Measurements from ENCODE around the gene TOP2A. TPM values are rescaled to one million over a fixed set of nuclear protein-coding genes. Genes with fewer than 3 reads are reported as not detected.
"Not testable (repeated sequence)": the region's sequence is repeated elsewhere in the genome, so short reads cannot be mapped to it uniquely, and the experiment has no call there.

The TOP2A gene
- total and polyA plus RNA-seq, 10 donors, result 5.5 to 37.5 (median 13.5) TPM

GRCh38 chr17:40404003-40404402 lies 13.7 kb downstream of the TOP2A start:
- Histone ChIP-seq H3K9me3 (no peaks in the 10 kb centered on the region), H3K27ac (no peak overlapping the region), H3K27me3 (replicated peaks in 1 of 7) (no peaks in the 10 kb centered on the region), H3K4me1 (peaks cover 0 to 4% (median 2%) of the 10 kb centered on the region in 6 donors), H3K36me3 (peaks cover 0 to 84% (median 0%) of the 10 kb centered on the region in 6 donors), H3K4me3 (no peak overlapping the region)
- 95 to 99% (median 97%) methylated on average over 3 of the region's 3 CpGs for WGBS, 5 donors
- DNase-seq, result no peak
- intact Hi-C loops (cut with DNase I; ENCODE audit: low total_unique reads), result no loop called here
- TF ChIP-seq CTCF (IDR thresholded peaks at IDR 0.05 in 8 of 11, conservative IDR thresholded peaks at IDR 0.05 in 3 of 11) (no peak), POLR2AphosphoS5 (IDR thresholded peaks at IDR 0.05) (no peak), POLR2A (IDR thresholded peaks at IDR 0.05) (no peak)

- intact Hi-C loops (cut with DNase I; ENCODE audit: low total_unique reads), result no loop called here
- no peak overlapping the region for H3K27ac ChIP-seq
- H3K27me3 ChIP-seq (replicated peaks in 1 of 7), result no peaks in the 10 kb centered on the region
- no peaks in the 10 kb centered on the region for H3K9me3 ChIP-seq
- peaks cover 0 to 90% (median 0%) of the 10 kb centered on the region in 6 donors for H3K36me3 ChIP-seq
- no peak overlapping the region for H3K4me3 ChIP-seq
- peaks cover 0 to 9% (median 2%) of the 10 kb centered on the region in 6 donors for H3K4me1 ChIP-seq
- DNase-seq, result no peak
- TF ChIP-seq CTCF (IDR thresholded peaks at IDR 0.05 in 8 of 11, conservative IDR thresholded peaks at IDR 0.05 in 3 of 11), result no peak
- WGBS, 5 donors, result 68 to 76% (median 74%) methylated on average over 1 of the region's 1 CpG
These were observed 15.0 kb downstream of the TOP2A start for GRCh38 chr17:40402668-40403067.

GRCh38 chr17:40399185-40399584 lies 18.5 kb downstream of the TOP2A start:
- TF ChIP-seq CTCF (IDR thresholded peaks at IDR 0.05 in 8 of 11, conservative IDR thresholded peaks at IDR 0.05 in 3 of 11) (peak; percentile 25 to 78 (median 64)), POLR2AphosphoS5 (IDR thresholded peaks at IDR 0.05) (no peak)
- Histone ChIP-seq H3K27me3 (replicated peaks in 1 of 7) (no peaks in the 10 kb centered on the region), H3K27ac (no peak overlapping the region), H3K9me3 (no peaks in the 10 kb centered on the region), H3K4me1 (peaks cover 0 to 9% (median 2%) of the 10 kb centered on the region in 6 donors), H3K36me3 (peaks cover 0 to 93% (median 0%) of the 10 kb centered on the region in 6 donors), H3K4me3 (no peak overlapping the region)
- 53 to 68% (median 64%) methylated on average over 4 of the region's 4 CpGs for WGBS, 5 donors
- intact Hi-C loops (cut with DNase I; ENCODE audit: low total_unique reads), result loop anchor here (10.0 kb wide), 1 partner anchor 136 kb away; no protein-coding TSS in a partner anchor
- DNase-seq, result no peak

- WGBS, 5 donors, result 92 to 100% (median 94%) methylated on average over 3 of the region's 3 CpGs
These were observed 31.1 kb downstream of the TOP2A start for GRCh38 chr17:40386555-40386954.

GRCh38 chr17:40382251-40382650 lies 35.4 kb downstream of the TOP2A start:
- Histone ChIP-seq H3K27ac (no peak overlapping the region), H3K27me3 (replicated peaks in 1 of 7) (no peaks in the 10 kb centered on the region), H3K4me1 (no peaks in the 10 kb centered on the region), H3K4me3 (no peak overlapping the region), H3K9me3 (no peaks in the 10 kb centered on the region), H3K36me3 (peaks cover 0 to 27% (median 0%) of the 10 kb centered on the region in 6 donors)
- intact Hi-C loops (cut with DNase I; ENCODE audit: low total_unique reads), result no loop called here
- 91 to 98% (median 96%) methylated on average over 4 of the region's 4 CpGs for WGBS, 5 donors
- TF ChIP-seq CTCF (IDR thresholded peaks at IDR 0.05 in 8 of 11, conservative IDR thresholded peaks at IDR 0.05 in 3 of 11), result no peak
- no peak for TF ChIP-seq POLR2AphosphoS5 (IDR thresholded peaks at IDR 0.05)
- TF ChIP-seq POLR2A (IDR thresholded peaks at IDR 0.05), result no peak
- no peak for DNase-seq

More at GRCh38 chr17:40386555-40386954, 31.1 kb downstream of the TOP2A start:
- intact Hi-C loops (cut with DNase I; ENCODE audit: low total_unique reads); H3K9me3 ChIP-seq; H3K27ac ChIP-seq; DNase-seq; H3K4me1 ChIP-seq; H3K27me3 ChIP-seq (replicated peaks in 1 of 7); H3K4me3 ChIP-seq: not testable (repeated sequence)
- H3K36me3 ChIP-seq, result peaks cover 0 to 70% (median 0%) of the 10 kb centered on the region in 6 donors
